HepG2 (cell line): ENCODE measurements around the gene MED1. TPM values are rescaled to one million over a fixed set of nuclear protein-coding genes. Genes with fewer than 3 reads are reported as not detected.

Experiments used
- KAT7 ChIP-seq: IDR thresholded peaks from 2 replicates; pipeline ENCODE4 v1.6.1; 2018; ENCODE audit warnings: borderline replicate concordance, missing compliant biosample characterization
- KDM4B ChIP-seq: sonication (generic); formaldehyde crosslinking; IDR thresholded peaks from 2 replicates; pipeline ENCODE4 v1.4.0; 2020; ENCODE audit warnings: missing genetic modification reagents
- MAFG ChIP-seq: sonication (generic); formaldehyde crosslinking; IDR thresholded peaks from 2 replicates; pipeline ENCODE4 v1.5.1; 2020; ENCODE audit warnings: mild to moderate bottlenecking, missing genetic modification reagents
- NFYC ChIP-seq: IDR thresholded peaks from 2 replicates; pipeline ENCODE4 v1.6.1; 2016; ENCODE audit warnings: missing genetic modification reagents, missing compliant biosample characterization
- NR2F1 ChIP-seq, 2 experiments: fragments of 450-650 bp in 1 of 2; formaldehyde crosslinking in 1 of 2; IDR thresholded peaks; 2 replicates each; pipeline versions ENCODE4 v1.5.0 to v1.6.1; 2016 to 2020; ENCODE audit warnings: mild to moderate bottlenecking in 1 of 2, missing compliant biosample characterization in 1 of 2, missing genetic modification reagents in 1 of 2, moderate library complexity in 1 of 2
- RNF2 ChIP-seq: fragments of 450-650 bp; conservative IDR thresholded peaks from 2 replicates; pipeline ENCODE4 v1.6.1; 2016; ENCODE audit warnings: low read depth
- SSRP1 ChIP-seq: IDR thresholded peaks from 2 replicates; pipeline ENCODE4 v1.6.1; 2016; ENCODE audit warnings: control low read depth
- XBP1 ChIP-seq: sonication (generic); formaldehyde crosslinking; IDR thresholded peaks from 2 replicates; pipeline ENCODE4 v1.5.0; 2020; ENCODE audit warnings: missing genetic modification reagents
- ZBTB7B ChIP-seq: sonication (generic); formaldehyde crosslinking; IDR thresholded peaks from 2 replicates; pipeline ENCODE4 v1.4.0; 2020; ENCODE audit warnings: missing genetic modification reagents
- ZFYVE20 ChIP-seq: sonication (generic); formaldehyde crosslinking; IDR thresholded peaks from 2 replicates; pipeline ENCODE4 v1.8.0; 2023; ENCODE audit warnings: low read depth, mild to moderate bottlenecking, moderate library complexity, missing genetic modification reagents, borderline replicate concordance
- ZNF263 ChIP-seq: sonication (generic); formaldehyde crosslinking; IDR thresholded peaks from 2 replicates; pipeline ENCODE4 v1.4.0; 2020; ENCODE audit warnings: missing genetic modification reagents
- ZNF350 ChIP-seq: sonication (generic); formaldehyde crosslinking; IDR thresholded peaks from 2 replicates; pipeline ENCODE4 v1.4.0; 2020; ENCODE audit warnings: mild to moderate bottlenecking, low read depth, missing genetic modification reagents, borderline replicate concordance
- ZNF367 ChIP-seq: sonication (generic); formaldehyde crosslinking; IDR thresholded peaks from 2 replicates; pipeline ENCODE4 v1.4.0; 2020; ENCODE audit warnings: missing genetic modification reagents, borderline replicate concordance
- polyA plus RNA-seq, 8 experiments: library from polyadenylated mRNA; depleted of rRNA in 3 of 8; stranded (reverse) in 7 of 8; unstranded in 1 of 8; fragments of >200 nt; fragmentation: Illumina TruSeq in 4 of 8; extraction: Trizol in 4 of 8; gene quantifications; 2 replicates each; pipeline versions ENCODE4 v1.2.1 to v1.2.3, GENCODE V29; 2011 to 2016; ENCODE audit warnings: low read depth in 4 of 8, missing spikeins in 1 of 8, mixed read lengths in 1 of 8; ENCODE audit not compliant: insufficient read depth in 1 of 8
- total RNA-seq, 5 experiments: library from RNA; depleted of rRNA; stranded (reverse); fragments of >200 nt; fragmentation: Illumina TruSeq; extraction: Trizol; gene quantifications; 2 replicates each; pipeline ENCODE4 v1.2.3, GENCODE V29; 2016; ENCODE audit warnings: low read depth in 1 of 5
- TF ChIP-seq, protein P1 (sequence below): sonication (generic); formaldehyde crosslinking; IDR thresholded peaks from 2 replicates; pipeline ENCODE4 v1.4.0; 2020; ENCODE audit warnings: missing genetic modification reagents, borderline replicate concordance
- TF ChIP-seq, protein P2 (sequence below): sonication (generic); formaldehyde crosslinking; IDR thresholded peaks from 2 replicates; pipeline ENCODE4 v1.4.0; 2020; ENCODE audit warnings: missing genetic modification reagents
- TF ChIP-seq, protein P3 (sequence below): sonication (generic); formaldehyde crosslinking; IDR thresholded peaks from 2 replicates; pipeline ENCODE4 v1.4.0; 2020; ENCODE audit warnings: missing genetic modification reagents
- TF ChIP-seq, protein P4 (sequence below): sonication (generic); formaldehyde crosslinking; IDR thresholded peaks from 2 replicates; pipeline ENCODE4 v1.4.0; 2020; ENCODE audit warnings: missing genetic modification reagents, borderline replicate concordance

The MED1 gene
- total and polyA plus RNA-seq, 2 of the 13 experiments (the other 11 are each of a cell fraction or from before 2014, with no cell fraction given): 37.5 to 40.1 TPM

DNA sequence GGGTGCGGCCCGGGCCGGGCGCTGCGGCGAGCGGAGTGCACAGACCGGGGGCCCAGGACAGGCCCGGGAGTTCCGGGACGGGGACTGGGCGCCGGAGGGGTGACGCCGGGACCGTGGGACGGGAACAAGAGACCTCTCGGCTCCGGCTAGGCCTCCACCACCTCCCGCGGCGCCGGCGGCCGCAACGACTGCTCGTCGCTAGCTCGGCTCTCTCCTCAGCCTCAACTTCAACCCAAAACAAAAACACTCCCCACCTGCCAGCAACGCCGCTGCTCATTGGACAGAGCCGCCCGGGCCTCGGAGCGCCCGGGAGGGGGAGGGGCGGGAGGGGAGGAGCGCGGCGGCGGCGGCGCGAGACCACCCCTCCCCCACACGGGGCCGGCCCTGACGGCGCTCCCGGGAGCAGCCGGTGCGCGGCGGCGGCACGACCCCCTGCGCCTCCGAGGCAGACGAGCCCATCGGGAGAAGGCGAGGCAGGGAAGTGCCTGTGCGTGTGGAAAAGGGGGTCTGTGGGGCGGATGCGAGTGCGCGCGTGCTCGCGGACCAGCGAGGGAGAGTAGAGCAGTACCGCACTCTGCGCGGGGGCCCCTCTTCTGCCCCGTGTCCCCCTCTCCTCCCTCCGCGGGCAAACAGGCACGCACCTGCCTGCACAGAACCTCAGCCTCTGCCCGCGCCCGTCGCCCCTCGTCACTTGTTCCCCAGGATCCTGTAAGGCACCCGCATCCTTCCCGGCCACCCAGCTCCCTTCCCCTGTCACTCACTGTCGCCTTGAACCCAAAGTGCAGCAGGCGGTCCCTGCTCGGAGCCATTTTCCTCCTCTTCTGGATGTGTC is 49.4 kb downstream of the MED1 start, which contains the start of gene FBXL20 (continued):
- TF ChIP-seq MAFG: peak; percentile 62; the same call in 1 of the 2 replicates
- no peak for TF ChIP-seq XBP1 (CRISPR knock-in tag)
- peak; percentile 92 for TF ChIP-seq NFYC (CRISPR knock-in tag)
- TF ChIP-seq KAT7 (CRISPR knock-in tag): peak; percentile 47
- TF ChIP-seq, protein P1, sequence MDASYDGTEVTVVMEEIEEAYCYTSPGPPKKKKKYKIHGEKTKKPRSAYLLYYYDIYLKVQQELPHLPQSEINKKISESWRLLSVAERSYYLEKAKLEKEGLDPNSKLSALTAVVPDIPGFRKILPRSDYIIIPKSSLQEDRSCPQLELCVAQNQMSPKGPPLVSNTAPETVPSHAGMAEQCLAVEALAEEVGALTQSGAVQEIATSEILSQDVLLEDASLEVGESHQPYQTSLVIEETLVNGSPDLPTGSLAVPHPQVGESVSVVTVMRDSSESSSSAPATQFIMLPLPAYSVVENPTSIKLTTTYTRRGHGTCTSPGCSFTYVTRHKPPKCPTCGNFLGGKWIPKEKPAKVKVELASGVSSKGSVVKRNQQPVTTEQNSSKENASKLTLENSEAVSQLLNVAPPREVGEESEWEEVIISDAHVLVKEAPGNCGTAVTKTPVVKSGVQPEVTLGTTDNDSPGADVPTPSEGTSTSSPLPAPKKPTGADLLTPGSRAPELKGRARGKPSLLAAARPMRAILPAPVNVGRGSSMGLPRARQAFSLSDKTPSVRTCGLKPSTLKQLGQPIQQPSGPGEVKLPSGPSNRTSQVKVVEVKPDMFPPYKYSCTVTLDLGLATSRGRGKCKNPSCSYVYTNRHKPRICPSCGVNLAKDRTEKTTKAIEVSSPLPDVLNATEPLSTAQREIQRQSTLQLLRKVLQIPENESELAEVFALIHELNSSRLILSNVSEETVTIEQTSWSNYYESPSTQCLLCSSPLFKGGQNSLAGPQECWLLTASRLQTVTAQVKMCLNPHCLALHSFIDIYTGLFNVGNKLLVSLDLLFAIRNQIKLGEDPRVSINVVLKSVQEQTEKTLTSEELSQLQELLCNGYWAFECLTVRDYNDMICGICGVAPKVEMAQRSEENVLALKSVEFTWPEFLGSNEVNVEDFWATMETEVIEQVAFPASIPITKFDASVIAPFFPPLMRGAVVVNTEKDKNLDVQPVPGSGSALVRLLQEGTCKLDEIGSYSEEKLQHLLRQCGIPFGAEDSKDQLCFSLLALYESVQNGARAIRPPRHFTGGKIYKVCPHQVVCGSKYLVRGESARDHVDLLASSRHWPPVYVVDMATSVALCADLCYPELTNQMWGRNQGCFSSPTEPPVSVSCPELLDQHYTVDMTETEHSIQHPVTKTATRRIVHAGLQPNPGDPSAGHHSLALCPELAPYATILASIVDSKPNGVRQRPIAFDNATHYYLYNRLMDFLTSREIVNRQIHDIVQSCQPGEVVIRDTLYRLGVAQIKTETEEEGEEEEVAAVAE (CRISPR knock-in tag): peak; percentile 99
- peak in 1 of 2 experiments; percentile 21; a peak in 1 of 4 replicates for TF ChIP-seq NR2F1 (CRISPR knock-in tag; IDR thresholded peaks at IDR 0.05)
- peak; percentile 14; the same call in 1 of the 2 replicates for TF ChIP-seq ZFYVE20 (CRISPR knock-in tag)
- no peak; the same call in 1 of the 2 replicates for TF ChIP-seq RNF2
- 0 out of 2 replicates have a peak, but pooled peaks have one; percentile 13 for TF ChIP-seq ZNF367 (CRISPR knock-in tag)
- TF ChIP-seq ZNF350 (CRISPR knock-in tag): 0 out of 2 replicates have a peak, but pooled peaks have one; percentile 3
- 0 out of 2 replicates have a peak, but pooled peaks have one; percentile 33 for TF ChIP-seq ZBTB7B (CRISPR knock-in tag)
- no peak for TF ChIP-seq SSRP1
- TF ChIP-seq, protein P2, sequence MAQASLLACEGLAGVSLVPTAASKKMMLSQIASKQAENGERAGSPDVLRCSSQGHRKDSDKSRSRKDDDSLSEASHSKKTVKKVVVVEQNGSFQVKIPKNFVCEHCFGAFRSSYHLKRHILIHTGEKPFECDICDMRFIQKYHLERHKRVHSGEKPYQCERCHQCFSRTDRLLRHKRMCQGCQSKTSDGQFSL (CRISPR knock-in tag): no peak
- TF ChIP-seq, protein P3, sequence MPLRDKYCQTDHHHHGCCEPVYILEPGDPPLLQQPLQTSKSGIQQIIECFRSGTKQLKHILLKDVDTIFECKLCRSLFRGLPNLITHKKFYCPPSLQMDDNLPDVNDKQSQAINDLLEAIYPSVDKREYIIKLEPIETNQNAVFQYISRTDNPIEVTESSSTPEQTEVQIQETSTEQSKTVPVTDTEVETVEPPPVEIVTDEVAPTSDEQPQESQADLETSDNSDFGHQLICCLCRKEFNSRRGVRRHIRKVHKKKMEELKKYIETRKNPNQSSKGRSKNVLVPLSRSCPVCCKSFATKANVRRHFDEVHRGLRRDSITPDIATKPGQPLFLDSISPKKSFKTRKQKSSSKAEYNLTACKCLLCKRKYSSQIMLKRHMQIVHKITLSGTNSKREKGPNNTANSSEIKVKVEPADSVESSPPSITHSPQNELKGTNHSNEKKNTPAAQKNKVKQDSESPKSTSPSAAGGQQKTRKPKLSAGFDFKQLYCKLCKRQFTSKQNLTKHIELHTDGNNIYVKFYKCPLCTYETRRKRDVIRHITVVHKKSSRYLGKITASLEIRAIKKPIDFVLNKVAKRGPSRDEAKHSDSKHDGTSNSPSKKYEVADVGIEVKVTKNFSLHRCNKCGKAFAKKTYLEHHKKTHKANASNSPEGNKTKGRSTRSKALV (CRISPR knock-in tag): no peak; the same call in 1 of the 2 replicates
- TF ChIP-seq ZNF263 (CRISPR knock-in tag): peak; percentile 26; the same call in 1 of the 2 replicates
- TF ChIP-seq, protein P4, sequence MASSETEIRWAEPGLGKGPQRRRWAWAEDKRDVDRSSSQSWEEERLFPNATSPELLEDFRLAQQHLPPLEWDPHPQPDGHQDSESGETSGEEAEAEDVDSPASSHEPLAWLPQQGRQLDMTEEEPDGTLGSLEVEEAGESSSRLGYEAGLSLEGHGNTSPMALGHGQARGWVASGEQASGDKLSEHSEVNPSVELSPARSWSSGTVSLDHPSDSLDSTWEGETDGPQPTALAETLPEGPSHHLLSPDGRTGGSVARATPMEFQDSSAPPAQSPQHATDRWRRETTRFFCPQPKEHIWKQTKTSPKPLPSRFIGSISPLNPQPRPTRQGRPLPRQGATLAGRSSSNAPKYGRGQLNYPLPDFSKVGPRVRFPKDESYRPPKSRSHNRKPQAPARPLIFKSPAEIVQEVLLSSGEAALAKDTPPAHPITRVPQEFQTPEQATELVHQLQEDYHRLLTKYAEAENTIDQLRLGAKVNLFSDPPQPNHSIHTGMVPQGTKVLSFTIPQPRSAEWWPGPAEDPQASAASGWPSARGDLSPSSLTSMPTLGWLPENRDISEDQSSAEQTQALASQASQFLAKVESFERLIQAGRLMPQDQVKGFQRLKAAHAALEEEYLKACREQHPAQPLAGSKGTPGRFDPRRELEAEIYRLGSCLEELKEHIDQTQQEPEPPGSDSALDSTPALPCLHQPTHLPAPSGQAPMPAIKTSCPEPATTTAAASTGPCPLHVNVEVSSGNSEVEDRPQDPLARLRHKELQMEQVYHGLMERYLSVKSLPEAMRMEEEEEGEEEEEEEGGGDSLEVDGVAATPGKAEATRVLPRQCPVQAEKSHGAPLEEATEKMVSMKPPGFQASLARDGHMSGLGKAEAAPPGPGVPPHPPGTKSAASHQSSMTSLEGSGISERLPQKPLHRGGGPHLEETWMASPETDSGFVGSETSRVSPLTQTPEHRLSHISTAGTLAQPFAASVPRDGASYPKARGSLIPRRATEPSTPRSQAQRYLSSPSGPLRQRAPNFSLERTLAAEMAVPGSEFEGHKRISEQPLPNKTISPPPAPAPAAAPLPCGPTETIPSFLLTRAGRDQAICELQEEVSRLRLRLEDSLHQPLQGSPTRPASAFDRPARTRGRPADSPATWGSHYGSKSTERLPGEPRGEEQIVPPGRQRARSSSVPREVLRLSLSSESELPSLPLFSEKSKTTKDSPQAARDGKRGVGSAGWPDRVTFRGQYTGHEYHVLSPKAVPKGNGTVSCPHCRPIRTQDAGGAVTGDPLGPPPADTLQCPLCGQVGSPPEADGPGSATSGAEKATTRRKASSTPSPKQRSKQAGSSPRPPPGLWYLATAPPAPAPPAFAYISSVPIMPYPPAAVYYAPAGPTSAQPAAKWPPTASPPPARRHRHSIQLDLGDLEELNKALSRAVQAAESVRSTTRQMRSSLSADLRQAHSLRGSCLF (CRISPR knock-in tag): no peak
- TF ChIP-seq KDM4B: no peak; the same call in 1 of the 2 replicates
